ENCODE results near the gene TMEFF1.

GRCh38 chr9:100479820-100480219, 6.9 kb downstream of the TMEFF1 start:
- TF ChIP-seq FOXA1 (IDR thresholded peaks at IDR 0.05) (no peak), FOXK2 (IDR thresholded peaks at IDR 0.05) (no peak), ZNF384 (IDR thresholded peaks at IDR 0.05) (no peak), ELF4 (IDR thresholded peaks at IDR 0.05) (no peak), L3MBTL2 (conservative IDR thresholded peaks at IDR 0.05) (no peak), SP1 (IDR thresholded peaks at IDR 0.05) (no peak)
- TF ChIP-seq, protein P1, sequence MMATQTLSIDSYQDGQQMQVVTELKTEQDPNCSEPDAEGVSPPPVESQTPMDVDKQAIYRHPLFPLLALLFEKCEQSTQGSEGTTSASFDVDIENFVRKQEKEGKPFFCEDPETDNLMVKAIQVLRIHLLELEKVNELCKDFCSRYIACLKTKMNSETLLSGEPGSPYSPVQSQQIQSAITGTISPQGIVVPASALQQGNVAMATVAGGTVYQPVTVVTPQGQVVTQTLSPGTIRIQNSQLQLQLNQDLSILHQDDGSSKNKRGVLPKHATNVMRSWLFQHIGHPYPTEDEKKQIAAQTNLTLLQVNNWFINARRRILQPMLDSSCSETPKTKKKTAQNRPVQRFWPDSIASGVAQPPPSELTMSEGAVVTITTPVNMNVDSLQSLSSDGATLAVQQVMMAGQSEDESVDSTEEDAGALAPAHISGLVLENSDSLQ (IDR thresholded peaks at IDR 0.05), result no peak

All from HEK293T (cell line).